NB4 (cell line): ENCODE data around the gene CACNA1D.

Experiments
- CTCF ChIP-seq: IDR thresholded peaks from one replicate; pipeline ENCODE4 v1.5.1; 2012; ENCODE audit warnings: low read depth, low read length
- MYC ChIP-seq: IDR thresholded peaks from 2 replicates; pipeline ENCODE4 v1.6.1; 2011; ENCODE audit warnings: low read depth, low read length
- POLR2A ChIP-seq: IDR thresholded peaks from 2 replicates; pipeline ENCODE4 v1.6.1; 2011; ENCODE audit warnings: mild to moderate bottlenecking; ENCODE audit not compliant: insufficient read length; ENCODE audit errors: extremely low read depth

GRCh38 chr3:53550005-53550620, 55.7 kb downstream of the CACNA1D start:
- TF ChIP-seq CTCF (no peak), POLR2A (no peak), MYC (no peak)
